Pancreas (tissue), 10 donors: ENCODE results near the gene UBXN7. TPM values are rescaled to one million over a fixed set of nuclear protein-coding genes. Genes with fewer than 3 reads are reported as not detected.

Source experiments
- ATAC-seq, 4 donors: fragments of 200-7000 bp; cut with Tn5 transposase; one replicate each; pipeline versions ENCODE4 v1.8.0 to v1.9.1; 2020; ENCODE audit warnings: mild to moderate bottlenecking in 4 of 4, moderate library complexity in 4 of 4
- DNase-seq, 6 donors: peaks; one replicate each; pipeline ENCODE4 v3.0.0-alpha.2; 2020
- FAIRE-seq: peaks from 2 replicates; lab custom pipeline; 2012; peaks lifted over from hg19 to GRCh38; lab: Jason Lieb, UNC
- H3K27ac ChIP-seq, 4 donors: fragments of 200-600 bp; sonication (generic); 1 replicate in 3 of 4; 2 replicates in 1 of 4; pipeline versions ENCODE4 v1.5.0 to v1.8.0; 2020
- H3K27me3 ChIP-seq, 4 donors: fragments of 200-600 bp; one replicate each; pipeline ENCODE4 v1.8.0; 2021
- H3K36me3 ChIP-seq, 3 donors: fragments of 200-600 bp; sonication (generic) in 1 of 3; one replicate each; pipeline versions ENCODE4 v1.5.0 to v1.8.0; 2020 to 2021
- H3K4me1 ChIP-seq, 3 donors: fragments of 200-600 bp; one replicate each; pipeline ENCODE4 v1.8.0; 2021
- H3K4me3 ChIP-seq, 4 donors: fragments of 200-600 bp; sonication (generic) in 2 of 4; one replicate each; pipeline versions ENCODE4 v1.5.0 to v1.8.0; 2020 to 2021
- H3K9me3 ChIP-seq, 4 donors: fragments of 200-600 bp; one replicate each; pipeline ENCODE4 v1.8.0; 2021
- WGBS, 2 donors: extraction: QIAGEN DNeasy Blood & Tissue Kit; methylation state at CpG; one replicate each; pipeline ENCODE4 v1.1.7; 2013; 5-methylcytosine and 5-hydroxymethylcytosine counted together
- intact Hi-C, 3 donors: fragments of 100-400 bp; cut with DNase I; formaldehyde crosslinking; loops; one replicate each; pipeline versions ENCODE4 v1.11.1 to v1.14.2; 2022
- polyA plus RNA-seq, 2 donors: library from polyadenylated mRNA; stranded (reverse); fragments of 200-250 nt; gene quantifications; one replicate each; pipeline ENCODE4 v1.2.3, GENCODE V29; 2013
- total RNA-seq, 6 donors: library from RNA; stranded (reverse); fragmentation: NEBNext Ultra II Directional in 4 of 6; extraction: Animal tissue kit (Norgen Biotek cat#: 25700) in 4 of 6; gene quantifications; one replicate each; pipeline versions ENCODE4 v1.2.1 to v1.2.4, GENCODE V29; 2021 to 2023
- TF ChIP-seq, protein P1 (sequence below), 4 donors: fragments of 200-600 bp; sonication (generic) in 3 of 4; IDR thresholded peaks; one replicate each; pipeline versions ENCODE4 v1.5.0 to v1.8.0; 2021; ENCODE audit warnings: antibody characterized with exemption in 4 of 4
- donor health status: healthy with polysubstance abuse.
- donor health status: DM: no; HTN: no; CAD: no; lungs with moderate emphysema.
- donor health status: DM: no; HTN: no; CAD: no.
- donor health status: control.
- donor health status: control.
- donor health status: Bipolar disorder and iron deficiency.
- donor health status: DM: yes; HTN: yes; CAD: no.
- donor health status: DM: no; HTN: no; CAD: no.
- donor health status: DM: no; HTN: no; CAD: no.
- donor health status: DM: yes; HTN: yes; CAD: no.

UBXN7 gene
- total and polyA plus RNA-seq, 8 donors = 4.2 to 39.0 (median 21.1) TPM

DNA sequence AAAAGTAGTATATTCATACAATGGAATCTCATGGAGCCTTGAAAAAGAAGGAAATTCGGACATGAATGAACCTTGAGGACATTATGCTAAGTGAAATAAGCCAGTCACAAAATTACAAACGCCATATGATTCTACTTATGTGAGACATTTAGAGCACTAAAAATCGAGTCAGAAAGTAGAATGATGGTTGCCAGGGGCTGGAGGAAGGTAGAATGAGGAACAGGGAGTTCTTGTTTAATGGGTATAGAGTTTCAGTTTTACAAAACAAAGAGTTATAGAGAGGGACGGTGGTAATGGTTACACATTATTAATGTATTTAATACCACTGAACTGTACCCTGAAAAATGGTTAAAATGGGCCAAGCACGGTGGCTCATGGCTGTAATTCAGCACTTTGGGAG, 19.5 kb downstream of the UBXN7 start:
- intact Hi-C loops = no loop called here
- Histone ChIP-seq H3K36me3 (no peaks in the 10 kb centered on the region), H3K9me3 (no peaks in the 10 kb centered on the region), H3K27ac (no peak overlapping the region), H3K27me3 (no peaks in the 10 kb centered on the region), H3K4me3 (no peak overlapping the region), H3K4me1 (no peaks in the 10 kb centered on the region)
- no peak for FAIRE-seq
- TF ChIP-seq, protein P1, sequence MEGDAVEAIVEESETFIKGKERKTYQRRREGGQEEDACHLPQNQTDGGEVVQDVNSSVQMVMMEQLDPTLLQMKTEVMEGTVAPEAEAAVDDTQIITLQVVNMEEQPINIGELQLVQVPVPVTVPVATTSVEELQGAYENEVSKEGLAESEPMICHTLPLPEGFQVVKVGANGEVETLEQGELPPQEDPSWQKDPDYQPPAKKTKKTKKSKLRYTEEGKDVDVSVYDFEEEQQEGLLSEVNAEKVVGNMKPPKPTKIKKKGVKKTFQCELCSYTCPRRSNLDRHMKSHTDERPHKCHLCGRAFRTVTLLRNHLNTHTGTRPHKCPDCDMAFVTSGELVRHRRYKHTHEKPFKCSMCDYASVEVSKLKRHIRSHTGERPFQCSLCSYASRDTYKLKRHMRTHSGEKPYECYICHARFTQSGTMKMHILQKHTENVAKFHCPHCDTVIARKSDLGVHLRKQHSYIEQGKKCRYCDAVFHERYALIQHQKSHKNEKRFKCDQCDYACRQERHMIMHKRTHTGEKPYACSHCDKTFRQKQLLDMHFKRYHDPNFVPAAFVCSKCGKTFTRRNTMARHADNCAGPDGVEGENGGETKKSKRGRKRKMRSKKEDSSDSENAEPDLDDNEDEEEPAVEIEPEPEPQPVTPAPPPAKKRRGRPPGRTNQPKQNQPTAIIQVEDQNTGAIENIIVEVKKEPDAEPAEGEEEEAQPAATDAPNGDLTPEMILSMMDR (IDR thresholded peaks at IDR 0.05) = no peak
- WGBS, 2 donors = 86 to 88% methylated on average over 5 of the region's 5 CpGs
- no peak for ATAC-seq
- DNase-seq = no peak

DNA sequence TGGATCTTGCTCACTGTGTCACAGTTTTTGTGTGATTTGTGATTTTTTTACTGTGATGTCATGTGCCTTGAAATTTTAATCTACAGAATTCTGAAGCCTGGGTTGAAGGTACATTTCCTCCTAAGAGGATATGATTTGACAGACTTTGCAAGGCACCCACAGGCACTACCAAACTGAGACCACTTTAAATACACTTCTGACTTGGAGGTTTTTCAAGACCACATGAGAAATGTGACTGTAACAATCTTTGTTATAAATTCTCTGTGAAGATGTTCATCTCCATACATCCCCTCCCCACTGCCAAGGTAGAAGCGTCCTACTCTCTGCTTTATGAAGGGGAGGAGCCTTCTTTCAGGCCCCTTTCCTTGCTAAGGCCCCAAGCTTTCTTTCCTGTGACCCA, 22.8 kb downstream of the UBXN7 start:
- FAIRE-seq (no peak), ATAC-seq (no peak), DNase-seq (no peak)
- Histone ChIP-seq H3K4me3 (no peak overlapping the region), H3K27ac (no peak overlapping the region), H3K36me3 (no peaks in the 10 kb centered on the region), H3K9me3 (no peaks in the 10 kb centered on the region), H3K4me1 (no peaks in the 10 kb centered on the region), H3K27me3 (no peaks in the 10 kb centered on the region)
- TF ChIP-seq, protein P1 (IDR thresholded peaks at IDR 0.05) = no peak
- intact Hi-C loops = no loop called here
- 94 to 100% methylated on average over 1 of the region's 1 CpG for WGBS, 2 donors

DNA sequence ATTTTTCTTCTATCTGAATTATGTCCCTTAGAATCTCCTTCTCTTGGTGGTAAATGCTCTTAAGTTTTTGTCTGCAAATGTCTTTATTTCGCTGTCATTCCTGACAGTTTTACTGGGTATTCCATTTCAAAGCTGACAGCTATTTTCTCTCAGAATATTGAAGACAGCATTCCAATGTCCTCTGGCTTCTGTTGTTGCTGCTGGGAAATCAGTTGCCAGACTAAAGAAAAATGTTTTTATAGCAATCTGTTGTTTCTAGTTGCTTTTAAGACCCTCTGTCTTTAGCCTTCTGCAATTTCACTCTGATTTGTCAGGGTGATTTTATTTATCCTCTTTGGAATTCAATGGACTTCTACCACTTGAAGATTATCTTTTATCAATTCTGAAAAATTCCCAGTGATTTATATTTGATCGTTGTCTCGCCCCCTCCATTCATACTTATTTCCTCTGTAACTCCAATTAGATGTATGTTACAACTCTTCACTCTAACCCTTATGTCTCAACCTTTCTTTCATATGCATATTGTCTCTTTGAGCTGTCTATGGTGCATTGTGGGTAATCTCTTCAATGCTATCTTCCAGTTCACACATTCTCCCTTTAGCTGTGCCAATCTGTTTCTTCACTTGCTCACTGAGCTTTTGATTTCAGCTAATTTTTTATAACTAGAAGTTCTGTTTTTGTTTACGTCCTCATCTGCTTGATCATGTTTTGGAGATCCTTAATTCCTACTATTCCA, 23.5 kb downstream of the UBXN7 start:
- intact Hi-C loops = no loop called here
- Histone ChIP-seq H3K4me3 (no peak overlapping the region), H3K36me3 (no peaks in the 10 kb centered on the region), H3K27me3 (no peaks in the 10 kb centered on the region), H3K27ac (no peak overlapping the region), H3K9me3 (no peaks in the 10 kb centered on the region), H3K4me1 (no peaks in the 10 kb centered on the region)
- ATAC-seq (no peak), DNase-seq (no peak), FAIRE-seq (no peak)
- TF ChIP-seq, protein P1 (IDR thresholded peaks at IDR 0.05) = no peak
- WGBS, 2 donors = 97 to 98% methylated on average over 4 of the region's 4 CpGs

DNA sequence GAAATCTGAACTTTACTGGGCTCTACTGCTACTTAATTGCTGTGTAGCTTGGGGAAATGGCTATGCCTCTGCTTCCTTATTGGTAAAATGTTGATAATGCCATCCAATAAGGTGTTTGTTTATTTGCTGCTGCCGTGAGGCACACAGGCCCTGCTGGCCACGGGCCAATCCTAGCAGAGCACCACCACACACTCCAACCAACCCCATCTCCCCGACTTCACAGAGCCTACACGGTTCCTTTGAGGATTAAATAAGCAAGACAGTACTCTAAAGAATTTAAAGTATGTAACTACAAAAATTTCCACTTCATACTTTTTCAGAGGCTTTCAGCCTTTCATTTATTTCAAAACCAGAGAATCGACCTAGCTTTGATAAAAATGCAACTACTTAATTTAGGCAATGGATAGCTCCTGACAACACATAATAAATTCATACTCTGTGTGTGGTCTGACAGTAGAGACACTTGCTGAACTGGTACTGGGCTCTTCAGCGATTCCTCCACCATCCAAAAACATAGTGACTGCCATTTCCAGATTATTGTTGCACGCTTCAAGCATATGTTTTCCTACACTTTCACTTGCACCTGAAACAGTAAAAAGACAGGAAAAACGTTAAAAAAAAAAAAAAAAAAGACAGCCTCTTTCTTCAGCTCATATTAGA, 25.3 kb downstream of the UBXN7 start:
- ATAC-seq = no peak

More for the DNA sequence above, 25.3 kb downstream of the UBXN7 start:
- no peaks in the 10 kb centered on the region for H3K9me3 ChIP-seq
- no peaks in the 10 kb centered on the region for H3K36me3 ChIP-seq
- no peak overlapping the region for H3K4me3 ChIP-seq
- WGBS, 2 donors = 54 to 59% methylated on average over 8 of the region's 8 CpGs
- H3K4me1 ChIP-seq = no peaks in the 10 kb centered on the region
- intact Hi-C loops = no loop called here
- H3K27ac ChIP-seq = no peak overlapping the region
- FAIRE-seq (no peak), DNase-seq (no peak)
- TF ChIP-seq, protein P1 (IDR thresholded peaks at IDR 0.05) = no peak
- no peaks in the 10 kb centered on the region for H3K27me3 ChIP-seq
